ENCODE results near the gene CBFA2T3.
A peak's percentile ranks its signal among the peaks of the same experiment; 100 is the strongest.

CBFA2T3 gene

GRCh38 chr16:88977018-88977811, at the start of gene CBFA2T3:
CBFA2T3 (minus strand) TSS chr16:88977207; CDS start chr16:88976807, 400 bp downstream.
- peak; percentile 48 for ATAC-seq
- Mint-ChIP-seq H3K4me1 (peaks cover 90% of the 10 kb centered on the region), H3K27ac (peak within 1 kb of the TSS; percentile 90), H3K9me3 (peaks cover 15% of the 10 kb centered on the region), H3K36me3 (peaks cover 30% of the 10 kb centered on the region), H3K4me3 (peak within 1 kb of the TSS; percentile 94), H3K27me3 (no peaks in the 10 kb centered on the region)

DNA sequence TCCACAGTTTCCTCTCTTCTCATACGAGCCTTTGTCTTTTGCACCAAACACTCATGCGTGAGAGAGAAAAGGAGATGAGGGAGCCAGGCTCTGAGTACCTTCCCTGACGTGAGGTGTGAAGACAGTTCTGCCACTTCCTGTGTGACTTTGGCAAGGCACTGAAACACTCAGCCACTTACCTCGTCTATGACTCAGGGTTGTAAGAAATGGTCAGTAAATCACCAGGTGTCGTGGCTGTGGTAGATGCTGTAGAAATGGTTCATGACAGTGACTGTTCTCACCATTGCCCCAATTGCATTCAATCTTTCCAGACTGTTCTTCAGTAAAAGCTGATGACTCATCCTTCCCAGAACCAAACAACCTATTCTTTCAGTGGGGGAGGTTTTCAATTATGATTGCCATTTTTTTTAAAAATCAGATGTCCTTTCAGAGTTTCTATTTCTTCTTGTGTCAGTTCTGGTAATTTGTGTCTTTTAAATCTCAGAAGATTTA, 49.2 kb upstream of the CBFA2T3 start:
- peak; percentile 65 for ATAC-seq
- H3K4me3 Mint-ChIP-seq, result no peak overlapping the region

DNA sequence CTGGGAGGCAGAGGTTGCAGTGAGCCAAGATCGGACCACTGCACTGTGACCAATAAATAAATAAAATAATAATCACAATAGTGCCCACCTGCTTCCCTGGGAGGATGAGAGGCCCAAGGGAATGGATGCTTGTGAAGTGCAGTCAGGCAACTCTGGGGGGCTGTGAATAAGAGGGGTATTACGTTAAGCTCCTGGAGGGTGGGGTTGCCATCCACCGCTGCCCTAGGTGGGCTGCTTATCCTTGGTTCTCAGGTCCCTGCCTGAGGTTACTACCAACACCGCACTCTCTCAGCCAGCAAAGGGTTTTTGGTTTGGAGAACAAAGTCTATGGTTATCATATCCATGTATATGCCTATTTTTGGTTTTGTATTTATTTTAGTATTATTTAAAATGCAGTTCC, 48.6 kb upstream of the CBFA2T3 start:
- no peak for ATAC-seq
- Mint-ChIP-seq H3K9me3 (peaks cover 6% of the 10 kb centered on the region), H3K27me3 (peaks cover 9% of the 10 kb centered on the region), H3K4me3 (no peak overlapping the region), H3K27ac (no peak overlapping the region), H3K4me1 (no peaks in the 10 kb centered on the region), H3K36me3 (no peaks in the 10 kb centered on the region)

More for the DNA sequence above, 49.2 kb upstream of the CBFA2T3 start:
- Mint-ChIP-seq H3K9me3 (peaks cover 6% of the 10 kb centered on the region), H3K27ac (no peak overlapping the region), H3K36me3 (no peaks in the 10 kb centered on the region), H3K27me3 (peaks cover 9% of the 10 kb centered on the region), H3K4me1 (peaks cover under 1% of the 10 kb centered on the region)

DNA sequence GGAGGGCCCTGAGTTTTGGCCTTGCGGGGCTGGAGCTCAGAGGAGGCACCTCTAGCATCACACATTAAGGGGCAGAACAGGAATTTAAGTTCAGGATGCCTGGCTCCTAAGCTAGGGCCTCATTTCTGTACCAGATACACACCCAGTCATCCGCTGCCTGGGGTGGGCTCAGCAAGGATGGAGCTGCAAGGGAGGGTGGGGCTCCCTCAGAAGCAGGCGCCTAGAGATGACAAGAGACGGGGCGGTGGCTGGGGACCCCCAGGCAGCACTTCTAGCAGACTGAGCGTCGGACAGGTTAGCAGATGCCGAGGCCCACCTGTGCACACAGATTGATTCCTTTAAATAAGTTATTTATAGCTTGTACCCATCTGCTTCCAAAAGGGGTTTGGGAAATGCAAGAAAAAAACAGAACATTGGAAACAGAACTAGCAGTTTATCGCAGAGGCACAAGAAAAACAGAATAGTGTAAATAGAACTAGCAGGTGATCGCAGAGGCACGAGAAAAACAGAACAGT, 47.6 kb upstream of the CBFA2T3 start:
- Mint-ChIP-seq H3K27me3 (peaks cover 9% of the 10 kb centered on the region), H3K4me1 (no peaks in the 10 kb centered on the region), H3K9me3 (peaks cover 6% of the 10 kb centered on the region), H3K27ac (no peak overlapping the region), H3K36me3 (no peaks in the 10 kb centered on the region), H3K4me3 (no peak overlapping the region)
- no peak for ATAC-seq

DNA sequence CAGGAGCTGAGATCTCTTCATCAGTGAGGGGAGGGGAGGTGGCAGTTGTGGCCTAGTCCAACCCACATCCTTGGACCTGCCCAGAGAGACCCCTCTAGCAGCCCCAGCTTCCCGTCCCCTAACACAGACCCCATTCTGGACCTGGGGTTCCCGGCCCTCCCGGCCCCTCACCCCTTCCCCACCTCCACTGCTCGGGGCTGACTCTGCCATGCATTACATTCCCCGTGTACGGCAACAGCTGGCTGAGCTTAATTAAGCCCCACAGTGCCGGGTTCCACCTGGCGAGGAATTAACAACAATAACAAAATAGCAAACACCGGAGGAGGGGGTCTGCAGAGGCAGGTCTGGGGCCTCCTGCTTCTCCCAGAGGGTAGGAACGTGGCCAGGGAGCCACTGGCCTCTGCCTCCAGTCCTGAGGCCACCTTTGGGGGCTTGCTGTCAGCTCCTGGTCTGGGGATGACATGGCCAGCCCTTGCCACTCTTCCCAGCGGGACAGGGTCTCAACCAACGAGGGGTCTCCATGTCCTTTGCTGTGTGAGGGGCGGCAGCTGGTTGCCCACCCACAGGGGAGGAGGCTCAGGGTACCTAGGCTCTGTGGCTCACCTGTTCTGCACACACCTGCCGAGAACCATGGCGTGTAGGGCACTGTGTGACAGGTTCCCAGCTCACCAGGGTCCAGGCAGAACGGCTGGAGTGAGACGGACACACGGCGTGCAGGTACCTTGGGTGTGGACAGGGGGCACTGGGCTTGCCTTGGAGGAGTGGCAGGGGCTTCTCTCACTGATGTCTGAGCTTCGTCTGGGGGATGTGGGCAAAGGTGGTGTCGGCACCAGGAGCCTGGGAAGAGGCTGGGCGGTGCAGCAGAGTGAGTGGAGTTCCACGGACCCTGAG, 46.9 kb upstream of the CBFA2T3 start:
- H3K9me3 Mint-ChIP-seq, result peaks cover 6% of the 10 kb centered on the region
- H3K4me1 Mint-ChIP-seq, result no peaks in the 10 kb centered on the region
- no peaks in the 10 kb centered on the region for H3K36me3 Mint-ChIP-seq
- H3K27me3 Mint-ChIP-seq, result peaks cover 9% of the 10 kb centered on the region
- no peak overlapping the region for H3K27ac Mint-ChIP-seq
- no peak overlapping the region for H3K4me3 Mint-ChIP-seq
- ATAC-seq, result no peak

DNA sequence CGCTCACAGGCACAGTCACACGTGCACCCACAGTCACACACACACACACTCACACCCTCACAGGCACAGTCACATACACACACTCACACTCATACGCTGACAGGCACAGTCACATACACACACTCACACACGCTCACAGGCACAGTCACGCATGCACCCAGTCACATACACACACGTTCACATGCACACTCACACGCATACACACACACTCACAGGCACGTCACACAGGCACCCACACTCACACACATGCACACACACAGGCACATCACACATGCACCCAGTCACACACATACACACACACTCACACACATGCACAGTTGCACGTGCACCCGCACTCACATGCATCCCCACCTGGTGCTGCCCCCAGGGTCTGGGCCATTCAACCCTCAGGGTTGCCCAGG, 46.1 kb upstream of the CBFA2T3 start:
- H3K4me1 Mint-ChIP-seq, result no peaks in the 10 kb centered on the region
- H3K4me3 Mint-ChIP-seq, result no peak overlapping the region
- no peaks in the 10 kb centered on the region for H3K36me3 Mint-ChIP-seq
- peaks cover 9% of the 10 kb centered on the region for H3K27me3 Mint-ChIP-seq
- no peak overlapping the region for H3K27ac Mint-ChIP-seq
- peaks cover 6% of the 10 kb centered on the region for H3K9me3 Mint-ChIP-seq
- ATAC-seq, result no peak

GRCh38 chr16:89022051-89022836, 45.2 kb upstream of the CBFA2T3 start:
- Mint-ChIP-seq H3K27me3 (peaks cover 14% of the 10 kb centered on the region), H3K4me3 (no peak overlapping the region)

DNA sequence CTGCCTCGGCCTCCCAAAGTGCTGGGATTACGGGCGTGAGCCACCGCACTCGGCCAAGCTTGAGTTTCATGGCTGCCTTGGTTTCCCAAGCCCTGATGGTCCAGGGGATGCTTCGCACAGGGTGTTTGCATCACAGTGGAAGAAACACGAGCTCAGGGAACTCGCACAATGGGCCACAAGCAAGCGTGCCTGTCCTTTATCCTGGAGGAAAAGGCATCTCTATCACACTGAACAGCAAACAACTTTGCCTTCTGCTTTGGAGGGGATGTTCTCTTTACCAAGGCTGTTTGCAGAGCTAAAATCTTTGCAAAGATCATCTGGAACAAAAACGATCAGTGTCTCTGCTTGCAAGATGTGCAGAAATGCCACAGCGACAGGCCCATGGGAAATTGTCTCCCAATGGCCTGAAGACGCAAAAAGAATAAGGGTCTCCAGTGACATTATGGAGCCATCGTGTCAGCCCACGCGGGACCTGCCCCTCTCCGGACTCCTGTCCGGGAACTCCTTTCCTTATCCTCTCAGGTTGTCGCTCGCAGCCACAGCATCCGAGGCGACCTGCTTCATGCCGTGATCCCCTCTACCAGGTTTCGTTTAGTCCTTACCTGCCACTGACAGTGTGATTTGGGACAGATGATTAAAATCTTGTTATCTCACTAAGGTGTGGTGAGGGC, 44.1 kb upstream of the CBFA2T3 start:
- no peak overlapping the region for H3K27ac Mint-ChIP-seq
- peaks cover 21% of the 10 kb centered on the region for H3K27me3 Mint-ChIP-seq
- no peaks in the 10 kb centered on the region for H3K4me1 Mint-ChIP-seq
- no peak overlapping the region for H3K4me3 Mint-ChIP-seq
- H3K9me3 Mint-ChIP-seq, result no peaks in the 10 kb centered on the region
- H3K36me3 Mint-ChIP-seq, result no peaks in the 10 kb centered on the region
- no peak for ATAC-seq

More at GRCh38 chr16:89022051-89022836, 45.2 kb upstream of the CBFA2T3 start:
- no peak for ATAC-seq
- Mint-ChIP-seq H3K4me1 (no peaks in the 10 kb centered on the region), H3K9me3 (peaks cover 3% of the 10 kb centered on the region), H3K27ac (no peak overlapping the region), H3K36me3 (no peaks in the 10 kb centered on the region)

DNA sequence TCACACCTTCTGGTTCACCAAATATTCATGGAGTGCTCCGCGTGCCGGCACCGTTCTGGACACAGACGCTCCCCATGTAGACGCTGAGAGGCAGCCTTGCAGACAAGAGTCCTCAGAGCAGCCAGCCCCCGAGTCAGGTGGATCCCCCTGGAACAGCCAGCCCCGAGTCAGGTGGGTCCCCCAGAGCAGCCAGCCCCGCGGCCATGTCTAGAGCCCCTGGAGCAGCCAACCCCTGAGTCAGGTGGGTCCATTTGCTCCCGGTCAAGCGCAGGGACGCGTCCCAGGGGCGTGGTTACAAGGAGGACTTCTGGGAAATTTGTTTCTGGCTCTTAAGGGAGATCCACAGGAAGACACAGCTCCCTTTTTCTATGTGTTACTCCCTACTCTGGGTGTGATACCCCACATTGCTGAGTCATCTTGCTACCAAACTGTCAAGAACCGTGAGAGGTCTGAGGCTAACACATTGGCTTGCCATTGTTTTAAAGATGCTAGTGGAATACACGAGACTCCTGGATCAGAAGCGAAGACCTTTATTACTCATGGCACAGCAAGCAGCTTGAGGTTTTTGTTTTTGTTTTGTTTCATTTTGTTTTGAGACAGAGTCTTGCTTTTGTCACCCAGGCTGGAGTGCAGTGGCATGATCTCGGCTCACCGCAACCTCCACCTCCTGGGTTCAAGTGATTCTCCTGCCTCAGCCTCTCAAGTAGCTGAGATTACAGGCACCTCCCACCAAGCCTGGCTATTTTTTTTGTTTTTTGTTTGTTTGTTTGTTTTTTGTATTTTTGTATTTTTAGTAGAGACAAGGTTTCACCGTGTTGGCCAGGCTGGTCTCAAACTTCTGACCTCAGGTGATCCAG, 43.3 kb upstream of the CBFA2T3 start:
- Mint-ChIP-seq H3K27me3 (peaks cover 21% of the 10 kb centered on the region), H3K4me3 (no peak overlapping the region), H3K9me3 (no peaks in the 10 kb centered on the region), H3K36me3 (no peaks in the 10 kb centered on the region), H3K27ac (no peak overlapping the region), H3K4me1 (no peaks in the 10 kb centered on the region)
- peak; percentile 42 for ATAC-seq

GRCh38 chr16:89019511-89019910, 42.5 kb upstream of the CBFA2T3 start:
- H3K4me1 Mint-ChIP-seq, result no peaks in the 10 kb centered on the region
- no peak overlapping the region for H3K27ac Mint-ChIP-seq
- ATAC-seq, result no peak
- H3K36me3 Mint-ChIP-seq, result no peaks in the 10 kb centered on the region
- H3K4me3 Mint-ChIP-seq, result no peak overlapping the region
- peaks cover 27% of the 10 kb centered on the region for H3K27me3 Mint-ChIP-seq
- no peaks in the 10 kb centered on the region for H3K9me3 Mint-ChIP-seq

- H3K4me3 Mint-ChIP-seq, result no peak overlapping the region
- peaks cover 36% of the 10 kb centered on the region for H3K27me3 Mint-ChIP-seq
- peaks cover 6% of the 10 kb centered on the region for H3K4me1 Mint-ChIP-seq
- no peaks in the 10 kb centered on the region for H3K36me3 Mint-ChIP-seq
- no peaks in the 10 kb centered on the region for H3K9me3 Mint-ChIP-seq
- H3K27ac Mint-ChIP-seq, result no peak overlapping the region
- ATAC-seq, result no peak
Observed at GRCh38 chr16:89018282-89019158, 41.5 kb upstream of the CBFA2T3 start.

DNA sequence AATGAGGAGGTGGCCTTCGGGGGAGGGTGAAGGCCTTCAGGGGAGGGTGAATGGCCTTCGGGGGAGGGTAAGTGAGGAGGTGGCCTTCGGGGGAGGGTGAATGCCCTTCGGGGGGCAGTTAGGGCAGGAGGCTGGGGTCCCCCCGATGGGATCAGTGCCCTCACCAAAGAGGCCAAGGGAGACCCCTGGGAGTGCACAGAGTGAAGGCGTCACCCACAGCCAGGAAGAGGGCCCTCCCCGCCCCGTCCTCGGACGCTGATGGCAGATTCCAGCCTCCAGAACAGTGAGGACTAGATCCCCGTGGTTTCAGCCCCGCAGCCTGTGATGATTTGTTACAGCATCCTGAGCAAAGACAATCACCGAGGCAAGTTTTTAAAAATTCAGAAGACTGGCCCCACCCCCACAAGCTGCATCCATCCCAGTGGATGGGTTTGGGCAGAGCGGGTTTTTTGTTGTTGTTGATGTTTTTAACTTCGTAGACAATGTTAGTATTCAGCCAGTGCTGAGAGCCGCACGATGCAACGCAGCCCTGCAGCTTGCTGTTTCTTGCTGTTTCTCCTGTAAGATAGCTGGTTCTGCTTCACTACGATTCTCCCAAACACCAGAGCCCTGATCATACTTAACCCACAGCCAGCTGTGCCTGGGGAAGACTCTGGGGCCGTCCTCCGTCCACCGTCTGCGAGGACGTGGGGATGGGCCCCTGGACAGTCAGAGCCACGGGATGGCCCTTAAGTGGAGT, 40.7 kb upstream of the CBFA2T3 start:
- H3K27ac Mint-ChIP-seq, result no peak overlapping the region
- no peak for ATAC-seq
- no peak overlapping the region for H3K4me3 Mint-ChIP-seq
- H3K4me1 Mint-ChIP-seq, result peaks cover 13% of the 10 kb centered on the region
- no peaks in the 10 kb centered on the region for H3K36me3 Mint-ChIP-seq
- H3K9me3 Mint-ChIP-seq, result no peaks in the 10 kb centered on the region
- H3K27me3 Mint-ChIP-seq, result peaks cover 37% of the 10 kb centered on the region

Measured in stimulated activated memory B cell treated with anti-CD40 and anti-IgM and Interleukin-4, amounts not matched to agents 10 μg/mL and 1 μg/mL and 100 μg/mL, for 72 hours (primary cell).